Measurements from ENCODE around the gene ZNF507. TPM values are rescaled to one million over a fixed set of nuclear protein-coding genes. Genes with fewer than 3 reads are reported as not detected.
"Not testable (repeated sequence)": the region's sequence is repeated elsewhere in the genome, so short reads cannot be mapped to it uniquely, and the experiment has no call there.

The ZNF507 gene
- total RNA-seq, 1 experiment from 2014 or later = 6.2 TPM

GRCh38 chr19:32368787-32369186, 23.4 kb downstream of the ZNF507 start:
- no peaks in the 10 kb centered on the region for H3K27me3 ChIP-seq (ENCODE audit: control insufficient read depth, insufficient read depth, low read length)
- H3K4me3 ChIP-seq (ENCODE audit: insufficient read depth, low read depth, low read length) = no peak overlapping the region
- peaks cover 5% of the 10 kb centered on the region; the same call in 1 of the 2 replicates for H3K36me3 ChIP-seq (replicated peaks; ENCODE audit: control insufficient read depth, insufficient read depth, low read length)
- DNase-seq = no peak

DNA sequence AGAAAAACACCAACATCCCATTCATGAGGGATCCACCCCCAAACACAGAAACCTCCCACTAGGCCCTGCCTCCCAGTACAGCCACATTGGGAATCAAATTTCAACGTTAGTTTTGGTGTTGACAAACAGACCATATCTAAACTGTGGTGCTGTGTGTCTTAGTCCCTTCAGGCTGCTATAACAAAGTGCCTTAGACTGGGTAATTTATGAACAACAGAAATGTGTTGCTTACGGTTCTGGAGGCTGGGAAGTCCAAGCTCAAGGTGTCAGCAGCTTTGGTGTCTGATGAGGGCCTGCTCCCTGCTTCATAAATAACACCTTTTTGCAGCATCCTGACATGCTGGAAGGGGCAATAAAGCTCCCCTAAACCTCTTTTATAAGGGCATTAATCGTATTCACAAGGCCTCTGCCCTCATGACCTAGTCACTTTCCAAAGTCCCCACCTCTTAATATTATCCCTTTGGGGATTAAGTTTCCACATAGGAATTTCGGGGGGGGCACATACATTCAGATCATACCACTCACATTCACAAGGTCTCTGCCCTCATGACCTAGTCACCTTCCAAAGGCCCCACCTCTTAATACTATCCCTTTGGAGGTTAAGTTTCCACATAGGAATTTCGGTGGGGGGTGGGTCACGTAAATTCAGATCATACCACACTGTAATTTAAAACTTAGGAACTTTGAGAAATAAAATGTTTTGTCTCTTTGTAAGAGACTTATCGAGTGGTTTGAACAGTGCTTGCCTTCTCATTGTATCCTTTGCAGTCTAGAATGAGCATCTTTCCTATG, 27.5 kb downstream of the ZNF507 start:
- Histone ChIP-seq H3K27me3 (ENCODE audit: control insufficient read depth, insufficient read depth, low read length) (no peaks in the 10 kb centered on the region), H3K36me3 (replicated peaks; ENCODE audit: control insufficient read depth, insufficient read depth, low read length) (peaks cover 5% of the 10 kb centered on the region; the same call in 1 of the 2 replicates), H3K4me3 (ENCODE audit: insufficient read depth, low read depth, low read length) (no peak overlapping the region)
- DNase-seq = no peak

DNA sequence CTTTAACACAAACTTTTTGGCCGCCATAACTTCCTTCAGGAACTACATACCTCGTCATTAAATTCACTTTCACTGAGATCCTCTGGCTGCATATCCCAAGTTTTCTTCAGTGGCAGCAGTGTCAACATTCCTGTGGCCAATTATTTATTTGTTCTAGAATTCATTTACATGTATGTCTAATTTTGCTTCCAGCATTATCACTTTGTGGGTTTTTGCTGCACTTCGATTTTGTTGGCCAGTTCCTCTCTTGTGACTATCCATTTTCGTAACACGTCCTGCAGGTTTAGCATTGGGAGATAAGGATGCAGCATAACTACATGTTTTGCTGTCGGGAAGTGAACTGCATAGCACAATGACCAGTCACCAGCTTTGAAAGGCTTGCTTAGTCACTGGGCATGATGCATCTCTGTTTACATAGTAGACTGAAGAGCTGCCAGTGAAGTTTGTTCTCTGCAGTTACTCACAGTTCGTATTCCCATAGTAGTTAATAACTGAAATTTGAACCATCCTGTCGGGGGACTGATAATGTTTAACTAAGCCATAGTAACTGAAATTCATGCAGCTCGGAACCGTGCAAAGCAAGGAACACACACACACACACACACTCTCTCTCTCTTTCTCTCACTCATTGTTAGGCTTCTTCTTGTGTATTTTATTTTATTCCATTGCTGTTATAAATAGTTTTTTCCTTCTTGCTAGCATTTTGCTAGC, 28.3 kb downstream of the ZNF507 start:
- DNase-seq = no peak
- no peak overlapping the region for H3K4me3 ChIP-seq (ENCODE audit: insufficient read depth, low read depth, low read length)
- H3K36me3 ChIP-seq (replicated peaks; ENCODE audit: control insufficient read depth, insufficient read depth, low read length) = peaks cover 5% of the 10 kb centered on the region; the same call in 1 of the 2 replicates
- H3K27me3 ChIP-seq (ENCODE audit: control insufficient read depth, insufficient read depth, low read length) = no peaks in the 10 kb centered on the region

DNA sequence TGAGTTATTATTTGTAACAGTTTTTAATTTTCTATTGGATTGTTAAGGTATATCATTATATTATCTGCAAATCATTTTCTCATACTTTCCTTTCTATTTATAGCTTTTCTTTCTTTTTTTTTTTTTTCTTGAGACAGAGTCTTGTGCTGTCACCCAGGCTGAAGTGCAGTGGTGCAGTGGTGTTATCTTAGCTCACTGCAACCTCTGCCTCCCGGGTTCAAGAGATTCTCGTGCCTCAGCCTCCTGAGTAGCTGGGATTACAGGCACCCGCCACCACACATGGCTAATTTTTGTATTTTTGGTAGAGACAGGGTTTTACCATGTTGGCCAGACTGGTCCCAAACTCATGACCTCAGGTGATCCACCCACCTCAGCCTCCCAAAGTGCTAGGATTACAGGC, 29.0 kb downstream of the ZNF507 start:
- DNase-seq; H3K36me3 ChIP-seq (replicated peaks; ENCODE audit: control insufficient read depth, insufficient read depth, low read length); H3K27me3 ChIP-seq (ENCODE audit: control insufficient read depth, insufficient read depth, low read length); H3K4me3 ChIP-seq (ENCODE audit: insufficient read depth, low read depth, low read length): not testable (repeated sequence)

DNA sequence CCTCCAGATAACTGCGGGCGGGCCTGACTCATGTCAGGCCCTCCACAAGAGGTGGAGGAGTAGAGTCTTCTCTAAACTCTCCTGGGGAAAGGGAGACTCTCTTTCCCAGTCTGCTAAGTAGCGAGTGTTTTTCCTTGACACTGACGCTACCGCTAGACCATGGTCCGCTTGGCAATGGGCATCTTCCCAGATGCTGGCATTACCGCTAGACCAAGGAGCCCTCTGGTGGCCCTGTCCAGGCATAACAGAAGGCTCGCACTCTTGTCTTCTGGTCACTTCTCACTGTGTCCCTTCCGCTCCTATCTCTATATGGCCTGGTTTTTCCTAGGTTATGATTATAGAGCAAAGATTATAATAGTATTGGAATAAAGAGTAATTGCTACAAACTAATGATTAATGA, 31.7 kb downstream of the ZNF507 start:
- DNase-seq; H3K4me3 ChIP-seq (ENCODE audit: insufficient read depth, low read depth, low read length); H3K27me3 ChIP-seq (ENCODE audit: control insufficient read depth, insufficient read depth, low read length); H3K36me3 ChIP-seq (replicated peaks; ENCODE audit: control insufficient read depth, insufficient read depth, low read length): not testable (repeated sequence)

DNA sequence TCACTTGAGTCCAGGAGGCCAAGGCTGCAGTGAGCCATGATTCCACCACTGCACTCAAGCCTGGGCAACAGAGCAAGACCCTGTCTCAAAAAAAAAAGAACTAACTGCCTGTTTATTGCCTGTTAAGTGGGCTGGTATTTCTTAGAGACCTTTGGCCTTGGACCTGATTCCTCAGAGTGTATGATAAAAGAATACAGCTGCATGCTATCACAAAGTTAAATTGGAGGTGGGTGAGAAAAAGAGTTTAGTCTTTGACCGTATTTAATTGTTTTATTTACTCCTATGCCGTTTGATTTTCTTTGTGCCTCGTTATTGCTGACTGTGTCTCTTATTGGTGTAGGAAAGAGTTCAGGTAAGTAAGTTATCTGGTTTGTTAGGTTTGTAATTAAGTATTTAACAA, 34.9 kb downstream of the ZNF507 start:
- H3K36me3 ChIP-seq (replicated peaks; ENCODE audit: control insufficient read depth, insufficient read depth, low read length) = peaks cover 6% of the 10 kb centered on the region
- H3K4me3 ChIP-seq (ENCODE audit: insufficient read depth, low read depth, low read length) = no peak overlapping the region
- DNase-seq = no peak
- H3K27me3 ChIP-seq (ENCODE audit: control insufficient read depth, insufficient read depth, low read length) = no peaks in the 10 kb centered on the region

DNA sequence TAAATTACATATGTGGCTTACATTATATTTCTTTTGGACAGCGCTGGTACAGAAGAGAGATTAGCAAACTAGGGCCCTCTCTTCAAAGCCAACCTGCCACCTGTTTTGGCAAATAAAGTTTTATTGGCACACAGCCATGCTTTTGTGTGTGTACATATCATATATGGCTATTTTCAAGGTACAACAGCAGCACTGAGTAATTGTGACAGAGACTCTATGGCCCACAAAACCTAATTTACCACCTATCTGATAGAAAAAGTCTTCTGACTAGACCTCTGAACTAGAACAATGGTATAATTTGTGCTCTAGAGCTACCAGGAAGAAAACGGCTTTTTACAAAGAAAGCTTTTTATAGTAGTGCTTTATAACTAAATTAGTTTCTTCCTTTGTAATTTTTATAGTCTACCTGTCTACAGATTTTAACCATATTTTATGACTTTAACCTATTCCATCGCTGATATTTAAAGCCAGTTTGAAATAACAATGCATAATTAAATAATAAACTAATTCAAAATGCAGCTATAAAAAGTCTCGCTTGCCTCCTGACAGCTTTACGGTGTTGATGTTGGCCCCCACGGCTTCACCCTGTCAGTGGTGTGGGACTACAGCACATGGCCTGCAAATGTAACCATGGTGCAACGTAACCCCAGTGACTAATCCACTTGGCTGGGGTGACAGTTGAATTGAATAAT, 42.4 kb downstream of the ZNF507 start:
- no peaks in the 10 kb centered on the region for H3K27me3 ChIP-seq (ENCODE audit: control insufficient read depth, insufficient read depth, low read length)
- DNase-seq = no peak
- H3K4me3 ChIP-seq (ENCODE audit: insufficient read depth, low read depth, low read length) = no peak overlapping the region
- peaks cover 2% of the 10 kb centered on the region for H3K36me3 ChIP-seq (replicated peaks; ENCODE audit: control insufficient read depth, insufficient read depth, low read length)

- no peaks in the 10 kb centered on the region; the same call in 1 of the 2 replicates for H3K36me3 ChIP-seq (replicated peaks; ENCODE audit: control insufficient read depth, insufficient read depth, low read length)
- DNase-seq = no peak
- no peak overlapping the region for H3K4me3 ChIP-seq (ENCODE audit: insufficient read depth, low read depth, low read length)
- H3K27me3 ChIP-seq (ENCODE audit: control insufficient read depth, insufficient read depth, low read length) = no peaks in the 10 kb centered on the region
Observed at GRCh38 chr19:32388393-32388855, 43.0 kb downstream of the ZNF507 start.

DNA sequence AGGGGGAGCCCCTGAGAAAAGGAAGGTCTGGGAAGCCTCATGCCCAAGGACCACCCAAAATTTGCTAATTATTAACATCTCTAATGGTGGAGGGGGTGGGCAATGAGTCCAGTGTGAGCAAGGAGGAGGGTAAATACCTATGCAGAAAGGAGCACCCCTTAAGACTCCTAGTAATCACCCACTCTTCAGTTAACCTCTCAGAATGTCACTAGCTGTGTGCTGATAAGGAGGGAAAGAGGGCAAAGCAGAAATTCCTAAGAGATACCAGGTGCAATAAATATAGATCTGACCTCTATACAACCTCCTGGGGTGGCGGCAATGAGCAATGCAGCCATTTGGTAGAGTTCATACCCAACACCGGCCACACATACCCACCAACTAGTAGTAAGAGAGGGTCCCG, 47.5 kb downstream of the ZNF507 start:
- Histone ChIP-seq H3K4me3 (ENCODE audit: insufficient read depth, low read depth, low read length) (no peak overlapping the region), H3K27me3 (ENCODE audit: control insufficient read depth, insufficient read depth, low read length) (no peaks in the 10 kb centered on the region), H3K36me3 (replicated peaks; ENCODE audit: control insufficient read depth, insufficient read depth, low read length) (peaks cover 4% of the 10 kb centered on the region)
- no peak for DNase-seq

- Histone ChIP-seq H3K4me3 (ENCODE audit: insufficient read depth, low read depth, low read length) (no peak overlapping the region), H3K36me3 (replicated peaks; ENCODE audit: control insufficient read depth, insufficient read depth, low read length) (peaks cover 4% of the 10 kb centered on the region), H3K27me3 (ENCODE audit: control insufficient read depth, insufficient read depth, low read length) (no peaks in the 10 kb centered on the region)
- DNase-seq = no peak
Observed at GRCh38 chr19:32396046-32396652, 50.7 kb downstream of the ZNF507 start.

GRCh38 chr19:32397671-32398101, 52.3 kb downstream of the ZNF507 start:
- Histone ChIP-seq H3K36me3 (replicated peaks; ENCODE audit: control insufficient read depth, insufficient read depth, low read length) (peaks cover 4% of the 10 kb centered on the region), H3K4me3 (ENCODE audit: insufficient read depth, low read depth, low read length) (no peak overlapping the region)
- DNase-seq = no peak

DNA sequence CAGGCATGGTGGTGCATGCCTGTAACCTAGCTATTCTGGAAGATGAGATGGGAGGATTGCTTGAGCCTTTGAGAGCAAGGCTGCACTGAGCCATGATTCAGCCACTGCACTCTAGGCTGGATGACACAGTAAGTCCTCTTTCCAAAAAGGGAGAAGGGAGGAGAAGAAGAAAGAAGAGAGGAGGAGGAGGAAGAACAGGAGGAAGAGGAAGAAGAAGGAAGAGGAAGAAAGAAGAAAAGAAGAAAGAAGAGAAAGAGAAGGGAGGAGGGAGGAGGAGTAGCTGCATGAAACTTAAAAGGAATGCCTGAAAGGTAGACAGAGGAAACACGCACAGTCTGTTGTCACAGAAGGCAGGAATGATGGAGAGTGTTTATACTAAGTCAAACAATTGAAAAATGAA, 56.6 kb downstream of the ZNF507 start:
- no peak overlapping the region for H3K4me3 ChIP-seq (ENCODE audit: insufficient read depth, low read depth, low read length)
- no peak for DNase-seq

More at GRCh38 chr19:32397671-32398101, 52.3 kb downstream of the ZNF507 start:
- no peaks in the 10 kb centered on the region for H3K27me3 ChIP-seq (ENCODE audit: control insufficient read depth, insufficient read depth, low read length)

GRCh38 chr19:32403291-32403995, 58.0 kb downstream of the ZNF507 start:
- DNase-seq = no peak
- no peaks in the 10 kb centered on the region for H3K27me3 ChIP-seq (ENCODE audit: control insufficient read depth, insufficient read depth, low read length)
- H3K36me3 ChIP-seq (replicated peaks; ENCODE audit: control insufficient read depth, insufficient read depth, low read length) = no peaks in the 10 kb centered on the region
- no peak overlapping the region for H3K4me3 ChIP-seq (ENCODE audit: insufficient read depth, low read depth, low read length)

More for the DNA sequence above, 56.6 kb downstream of the ZNF507 start:
- H3K27me3 ChIP-seq (ENCODE audit: control insufficient read depth, insufficient read depth, low read length) = no peaks in the 10 kb centered on the region
- no peaks in the 10 kb centered on the region for H3K36me3 ChIP-seq (replicated peaks; ENCODE audit: control insufficient read depth, insufficient read depth, low read length)

All from H7 (cell line).